A673 (cell line): ENCODE data around the gene GUK1. TPM values are rescaled to one million over a fixed set of nuclear protein-coding genes. Genes with fewer than 3 reads are reported as not detected.

ENCODE experiments used
- BruUV-seq: library from RNA; stranded (reverse); fragments of 400-500 nt; replicated peaks from 2 replicates; lab custom pipeline; 2021; lab: Mats Ljungman, UMichigan
- CTCF ChIA-PET: fragments of 300-600 bp; sonication (Branson Sonifier 250); formaldehyde crosslinking; loops from one replicate; lab custom pipeline; 2022; ENCODE audit warnings: antibody characterized with exemption; lab: Charles Lee
- POLR2A ChIA-PET: fragments of 300-600 bp; sonication (Branson Sonifier 250); formaldehyde crosslinking; loops from one replicate; lab custom pipeline; 2022; ENCODE audit warnings: antibody characterized with exemption; ENCODE audit not compliant: low non-redundant PET; lab: Charles Lee
- DNase-seq: peaks from one replicate; pipeline ENCODE4 v3.0.0-alpha.2; 2015; ENCODE audit warnings: low spot score
- H3K27ac ChIP-seq: fragments of 200-600 bp; sonication (generic); 2 replicates; pipeline ENCODE4 v1.5.1; 2016; ENCODE audit warnings: mixed run types, low read depth, mild to moderate bottlenecking, mixed read lengths, antibody characterized with exemption, low read length; ENCODE audit not compliant: poor library complexity, severe bottlenecking
- H3K27me3 ChIP-seq: fragments of 200-600 bp; sonication (generic); replicated peaks from 2 replicates; pipeline ENCODE4 v1.6.1; 2017; ENCODE audit warnings: mixed run types, low read depth, mild to moderate bottlenecking, mixed read lengths, antibody characterized with exemption, low read length; ENCODE audit not compliant: insufficient read depth, poor library complexity
- H3K36me3 ChIP-seq: fragments of 200-600 bp; sonication (generic); 2 replicates; pipeline ENCODE4 v1.6.1; 2016; ENCODE audit warnings: mixed run types, mild to moderate bottlenecking, mixed read lengths, antibody characterized with exemption, low read length; ENCODE audit not compliant: insufficient read depth, poor library complexity, severe bottlenecking
- H3K4me1 ChIP-seq: fragments of 200-600 bp; sonication (generic); 2 replicates; pipeline ENCODE4 v1.6.1; 2017; ENCODE audit warnings: mixed run types, mild to moderate bottlenecking, mixed read lengths, antibody characterized with exemption, low read length; ENCODE audit not compliant: insufficient read depth, poor library complexity, severe bottlenecking
- H3K4me3 ChIP-seq: fragments of 200-600 bp; sonication (generic); 2 replicates; pipeline ENCODE4 v1.5.1; 2016; ENCODE audit warnings: low read depth, mixed run types, mild to moderate bottlenecking, mixed read lengths, low read length; ENCODE audit not compliant: poor library complexity, severe bottlenecking
- H3K9me3 ChIP-seq: fragments of 200-600 bp; sonication (generic); 2 replicates; pipeline ENCODE4 v1.6.1; 2016; ENCODE audit warnings: mixed run types, low read depth, mild to moderate bottlenecking, mixed read lengths, antibody characterized with exemption, low read length; ENCODE audit not compliant: poor library complexity, severe bottlenecking
- CTCF ChIP-seq: fragments of 300-800, 200-600 bp; sonication (generic); conservative IDR thresholded peaks from 2 replicates; pipeline ENCODE4 v1.5.1; 2017; ENCODE audit warnings: low read depth, mild to moderate bottlenecking, antibody characterized with exemption, low read length, moderate library complexity, mixed read lengths
- EZH2 ChIP-seq: fragments of 200-600 bp; sonication (generic); IDR thresholded peaks from 2 replicates; pipeline ENCODE4 v1.6.1; 2017; ENCODE audit warnings: borderline replicate concordance, low read depth, mild to moderate bottlenecking, mixed read lengths, antibody characterized with exemption, low read length; ENCODE audit not compliant: poor library complexity, severe bottlenecking
- intact Hi-C: fragments of 100-400 bp; cut with micrococcal nuclease; formaldehyde crosslinking; loops from one replicate; pipeline ENCODE4 v1.10.0; 2022; ENCODE audit not compliant: unreplicated experiment
- total RNA-seq: library from RNA; stranded (reverse); gene quantifications from 2 replicates; pipeline ENCODE4 v1.2.3, GENCODE V29; 2021

The GUK1 gene
- total RNA-seq, 1 experiment from 2014 or later = 130 TPM

GRCh38 chr1:228092342-228093049 lies 47.6 kb upstream of the GUK1 start:
- intact Hi-C loops = no loop called here
- BruUV-seq = no TSS peak
- no peak for DNase-seq
- CTCF ChIA-PET = no interaction called here
- H3K9me3 ChIP-seq = peaks cover 30% of the 10 kb centered on the region
- peaks cover 64% of the 10 kb centered on the region for H3K36me3 ChIP-seq
- H3K27me3 ChIP-seq = no peaks in the 10 kb centered on the region
- TF ChIP-seq CTCF = no peak
- no peak for TF ChIP-seq EZH2
- POLR2A ChIA-PET = no interaction called here
- H3K27ac ChIP-seq = no peak overlapping the region
- no peaks in the 10 kb centered on the region for H3K4me1 ChIP-seq
- H3K4me3 ChIP-seq = no peak overlapping the region

- ChIA-PET POLR2A (no interaction called here), CTCF (no interaction called here)
- no peak for DNase-seq
- peaks cover 67% of the 10 kb centered on the region for H3K36me3 ChIP-seq
- intact Hi-C loops = no loop called here
- H3K9me3 ChIP-seq = peaks cover 30% of the 10 kb centered on the region
- BruUV-seq = no TSS peak
- H3K4me3 ChIP-seq = no peak overlapping the region
- H3K27me3 ChIP-seq = no peaks in the 10 kb centered on the region
- TF ChIP-seq CTCF (no peak), EZH2 (no peak)
- no peak overlapping the region for H3K27ac ChIP-seq
- H3K4me1 ChIP-seq = no peaks in the 10 kb centered on the region
Measured at GRCh38 chr1:228093050-228093906, 46.8 kb upstream of the GUK1 start.

GRCh38 chr1:228094432-228095016 lies 45.6 kb upstream of the GUK1 start:
- no peak overlapping the region for H3K27ac ChIP-seq
- H3K4me3 ChIP-seq = no peak overlapping the region
- DNase-seq = no peak
- H3K27me3 ChIP-seq = no peaks in the 10 kb centered on the region
- TF ChIP-seq CTCF (no peak), EZH2 (no peak)
- POLR2A ChIA-PET = no interaction called here
- peaks cover 30% of the 10 kb centered on the region for H3K9me3 ChIP-seq
- no TSS peak for BruUV-seq
- H3K36me3 ChIP-seq = peaks cover 71% of the 10 kb centered on the region
- no peaks in the 10 kb centered on the region for H3K4me1 ChIP-seq
- CTCF ChIA-PET = no interaction called here
- intact Hi-C loops = no loop called here
